ENCODE measurements around the gene ARSB. TPM values are rescaled to one million over a fixed set of nuclear protein-coding genes. Genes with fewer than 3 reads are reported as not detected.

Gene ARSB
- total and polyA plus RNA-seq, 9 of the 15 experiments (the other 6 are each of a cell fraction or from before 2014, with no cell fraction given), result 0.52 to 4.6 (median 2.4) TPM

GRCh38 chr5:78992146-78992545 is 7.0 kb upstream of the ARSB start:
- WGBS (ENCODE audit: insufficient coverage, low coverage, missing lambda C conversion rate), result 0% methylated on average over 2 of the region's 2 CpGs
- POLR2A ChIA-PET, result interaction anchor here (0.6 kb wide), 1 partner anchor 839 kb away, joined by 3 read pairs; no protein-coding TSS in a partner anchor
- CTCF ChIA-PET (ENCODE audit: low intra/inter-chr PET ratio), result no interaction called here
- no peak for FAIRE-seq
- Histone ChIP-seq H3K9me3 (replicated peaks; ENCODE audit: control insufficient read depth, insufficient read depth, low read depth, low read length) (no peaks in the 10 kb centered on the region), H3K79me2 (ENCODE audit: control insufficient read depth, insufficient read depth, low read length) (no peaks in the 10 kb centered on the region), H2AFZ (ENCODE audit: low read depth, low read length) (no peak overlapping the region), H4K20me1 (replicated peaks; ENCODE audit: control insufficient read depth, insufficient read depth, low read length) (no peaks in the 10 kb centered on the region), H3K4me3 (no peak overlapping the region), H3K4me2 (ENCODE audit: insufficient read depth, low read length) (no peak overlapping the region), H3K27me3 (ENCODE audit: control insufficient read depth in 2 of 2, insufficient read depth in 2 of 2, low read length in 2 of 2) (peaks cover 0 to 2% of the 10 kb centered on the region in 2 experiments; a peak in 1 of 5 replicates), H3K9me1 (ENCODE audit: control insufficient read depth, insufficient read depth, low read length) (no peaks in the 10 kb centered on the region), H3K9ac (ENCODE audit: insufficient read depth in 1 of 2, low read depth in 2 of 2, low read length in 2 of 2) (no peak overlapping the region), H3K4me1 (replicated peaks in 1 of 2; ENCODE audit: control insufficient read depth in 2 of 2, insufficient read depth in 2 of 2, low read length in 2 of 2) (no peaks in the 10 kb centered on the region), H3K36me3 (ENCODE audit: control insufficient read depth, insufficient read depth, low read length) (no peaks in the 10 kb centered on the region), H3K27ac (ENCODE audit: extremely low read depth, low read depth, low read length) (no peak overlapping the region)
- no TSS peak for BruUV-seq (replicated peaks)
- in situ Hi-C loops (cut with MboI), result no loop called here
- intact Hi-C loops (cut with micrococcal nuclease), result no loop called here
- TF ChIP-seq E4F1 (CRISPR knock-in tag; IDR thresholded peaks at IDR 0.05; ENCODE audit: borderline replicate concordance), result no peak
- no peak for TF ChIP-seq NFIC (IDR thresholded peaks at IDR 0.05)
- TF ChIP-seq FOXA3 (CRISPR knock-in tag; conservative IDR thresholded peaks at IDR 0.05 in 1 of 2, IDR thresholded peaks at IDR 0.05 in 1 of 2), result no peak
- TF ChIP-seq CHCHD3 (CRISPR knock-in tag; IDR thresholded peaks at IDR 0.05), result no peak
- TF ChIP-seq TARDBP (IDR thresholded peaks at IDR 0.05), result no peak
- no peak for TF ChIP-seq SMARCA5 (IDR thresholded peaks at IDR 0.05)
- no peak for TF ChIP-seq TFAP4 (CRISPR knock-in tag; IDR thresholded peaks at IDR 0.05; ENCODE audit: borderline replicate concordance)
- no peak for TF ChIP-seq YBX1 (IDR thresholded peaks at IDR 0.05)
- TF ChIP-seq PRMT5 (CRISPR knock-in tag; IDR thresholded peaks at IDR 0.05), result no peak
- TF ChIP-seq HLTF (IDR thresholded peaks at IDR 0.05), result no peak
- TF ChIP-seq ZNF23 (CRISPR knock-in tag; IDR thresholded peaks at IDR 0.05), result no peak
- no peak for TF ChIP-seq ARID3B (CRISPR knock-in tag; IDR thresholded peaks at IDR 0.05; ENCODE audit: borderline replicate concordance)
- TF ChIP-seq ZNF121 (CRISPR knock-in tag; conservative IDR thresholded peaks at IDR 0.05), result no peak
- TF ChIP-seq PPARD (CRISPR knock-in tag; IDR thresholded peaks at IDR 0.05), result no peak
- no peak for ATAC-seq
- no peak for DNase-seq (ENCODE audit: extremely low read depth in 1 of 4, low spot score in 3 of 4)

All from K562 (cell line).